NCI-H1436 treated with DMSO at 0.1 percent for 48 hours (cell line): ENCODE measurements around the gene WWOX.

Source experiments
- DNase-seq: peaks from one replicate; lab custom pipeline; 2025; lab: John Stamatoyannopoulos, UW

WWOX gene

DNA sequence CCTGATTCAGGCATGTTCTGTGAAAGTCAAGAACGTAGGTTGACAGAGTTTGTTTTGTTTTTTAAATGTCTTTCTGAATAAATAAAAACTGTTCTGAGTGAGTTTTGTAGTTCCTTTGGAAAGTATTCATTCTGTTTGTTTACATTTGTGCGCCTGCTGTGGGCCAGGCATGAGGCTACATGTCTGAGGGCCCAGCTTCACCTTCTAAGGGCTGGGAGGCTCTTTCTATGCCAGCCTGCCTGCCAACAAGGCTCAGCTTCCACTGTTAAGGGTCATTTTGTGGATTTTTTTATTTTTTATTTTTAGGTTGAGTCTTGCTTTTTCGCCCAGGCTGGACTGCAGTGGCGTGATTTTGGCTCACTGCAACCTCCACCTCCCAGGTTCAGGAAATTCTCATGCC is 6.1 kb downstream of the WWOX start:
- DNase-seq, result no peak

DNA sequence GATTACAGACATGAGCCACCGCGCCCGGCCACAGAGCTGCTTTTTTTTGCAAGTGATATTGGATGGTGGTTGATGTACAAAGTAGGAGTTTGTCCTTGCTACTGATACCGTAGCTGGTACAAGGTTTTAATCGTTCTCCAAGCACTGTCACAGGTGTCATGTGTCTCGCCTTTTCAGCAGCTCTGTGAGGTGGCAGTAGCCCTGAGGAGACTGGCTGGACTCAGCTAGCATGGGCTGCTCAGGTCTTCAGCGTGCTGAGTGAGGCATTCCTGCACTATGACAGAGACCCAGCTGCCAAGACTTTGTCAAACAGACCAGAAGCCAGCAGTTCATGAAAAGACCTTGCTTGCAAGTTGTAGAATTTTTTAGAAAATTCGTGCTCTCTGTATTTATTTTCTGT is 7.2 kb downstream of the WWOX start:
- DNase-seq, result no peak

DNA sequence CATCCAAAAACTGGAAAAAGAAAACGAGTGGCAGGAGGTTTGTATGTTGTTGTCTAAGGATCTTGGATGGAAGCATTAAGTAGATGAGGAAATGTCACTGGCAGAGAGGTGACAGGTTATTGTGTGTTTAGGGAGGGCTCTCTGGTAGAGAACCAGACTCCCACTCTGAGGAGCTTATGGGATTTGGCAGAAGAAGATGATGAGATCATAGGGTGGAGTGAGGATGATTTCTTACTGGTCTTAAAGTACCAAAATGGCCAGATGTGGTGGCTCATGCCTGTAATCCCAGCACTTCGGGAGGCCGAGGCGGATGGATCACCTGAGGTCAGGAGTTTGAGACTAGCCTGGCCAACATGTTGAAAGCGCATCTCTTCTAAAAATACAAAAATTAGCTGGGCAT is 9.0 kb downstream of the WWOX start:
- no peak for DNase-seq

DNA sequence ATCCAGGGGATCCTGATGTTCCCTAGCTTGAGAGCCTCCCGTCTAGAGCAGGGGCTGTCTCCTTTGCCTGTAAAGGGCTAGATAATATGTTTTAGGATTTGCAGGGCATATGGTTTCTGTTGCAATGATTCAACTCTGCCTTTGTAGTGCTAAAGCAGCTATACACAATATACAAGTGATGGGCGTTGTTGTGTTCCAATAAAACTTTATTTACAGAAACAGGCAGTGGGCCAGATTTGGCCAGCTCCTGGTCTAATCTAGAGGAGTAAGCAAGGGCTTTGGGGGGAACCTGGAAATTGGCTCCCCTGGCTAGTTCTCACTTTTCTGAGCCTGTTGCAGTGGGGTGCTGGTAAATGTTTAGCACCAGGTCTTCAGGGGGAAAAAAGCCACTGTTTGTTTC is 13.8 kb downstream of the WWOX start:
- DNase-seq, result no peak

DNA sequence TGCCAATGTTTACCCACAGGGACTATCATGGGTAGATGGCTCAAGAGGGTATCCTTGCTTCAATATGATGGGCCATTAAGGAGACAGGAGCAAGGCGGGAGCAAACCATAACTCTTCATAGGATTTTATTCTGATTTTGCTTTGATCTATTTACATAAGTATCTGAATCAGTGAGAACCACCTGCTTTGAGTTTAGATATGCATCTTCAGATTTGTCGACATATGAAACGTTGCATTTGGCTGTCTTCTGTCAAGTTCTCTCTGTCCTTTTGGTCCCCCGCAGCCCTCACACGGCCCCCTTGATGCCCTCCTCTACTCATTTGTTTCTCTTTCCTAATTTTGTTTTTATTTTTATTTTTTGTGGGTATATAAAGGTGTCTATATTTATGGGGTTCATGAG is 16.2 kb downstream of the WWOX start:
- no peak for DNase-seq

DNA sequence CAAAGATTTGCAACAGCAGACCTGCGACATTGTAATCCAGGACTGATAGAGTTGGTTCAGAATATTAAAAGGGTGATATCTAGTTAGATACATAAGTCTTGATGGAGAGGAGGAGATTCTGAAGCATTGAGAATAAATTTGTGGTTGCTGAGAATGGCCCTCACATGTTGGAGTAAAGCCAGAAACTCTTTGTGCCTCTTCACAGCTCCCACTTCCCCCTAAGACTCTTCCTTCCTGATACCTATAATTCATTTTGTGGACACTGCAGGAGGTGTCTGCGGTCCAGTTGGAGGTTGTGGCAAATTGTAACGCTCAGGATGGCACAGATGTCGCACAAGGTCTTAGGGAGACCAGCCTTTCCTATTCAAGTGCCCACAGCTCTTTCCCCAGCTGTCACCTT is 17.5 kb downstream of the WWOX start:
- no peak for DNase-seq

DNA sequence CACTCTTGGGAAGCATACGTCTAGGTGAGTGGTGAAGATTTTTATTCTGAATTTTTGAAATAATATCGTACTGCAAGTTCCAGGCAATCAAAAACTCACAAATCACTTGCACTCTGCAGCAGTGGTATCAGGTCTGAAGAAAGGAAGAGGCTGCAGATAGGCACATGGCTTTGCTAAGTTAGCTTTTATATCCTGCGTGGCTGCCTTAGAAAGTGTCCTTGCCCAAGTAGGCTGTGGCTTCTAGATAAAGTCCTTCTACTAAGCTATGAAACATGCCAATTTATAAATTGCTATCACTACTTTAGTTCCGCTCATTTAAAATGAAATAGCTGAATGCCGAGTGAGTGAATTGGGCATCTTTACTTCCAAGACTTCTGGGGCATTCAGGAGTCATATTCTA is 17.9 kb downstream of the WWOX start:
- no peak for DNase-seq

DNA sequence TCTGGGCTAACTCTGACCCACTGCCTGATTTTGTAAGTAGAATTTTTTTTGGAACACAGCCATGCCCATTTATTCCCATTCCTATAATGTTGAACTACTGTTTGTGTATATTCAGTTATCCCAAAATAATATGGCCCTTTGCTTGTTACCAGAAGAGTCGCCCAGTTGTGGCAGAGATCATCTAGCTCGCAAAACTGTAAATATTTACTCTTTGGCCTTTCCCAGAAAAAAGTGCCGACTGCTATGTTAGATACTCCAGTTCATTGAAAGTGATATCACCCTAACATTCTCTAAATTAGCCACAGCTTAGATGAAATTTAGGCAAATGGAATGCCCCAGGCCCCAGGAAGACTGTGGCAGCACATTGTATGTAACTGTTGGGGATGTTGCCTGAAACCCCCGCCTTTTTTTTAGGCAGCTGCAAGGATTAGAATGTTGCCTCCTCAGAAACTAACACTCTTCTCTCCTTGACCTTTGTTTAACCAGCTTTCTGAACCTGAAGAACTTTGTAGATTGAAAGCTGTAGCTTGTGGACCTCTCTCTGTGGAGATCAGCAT is 19.1 kb downstream of the WWOX start:
- DNase-seq, result no peak

DNA sequence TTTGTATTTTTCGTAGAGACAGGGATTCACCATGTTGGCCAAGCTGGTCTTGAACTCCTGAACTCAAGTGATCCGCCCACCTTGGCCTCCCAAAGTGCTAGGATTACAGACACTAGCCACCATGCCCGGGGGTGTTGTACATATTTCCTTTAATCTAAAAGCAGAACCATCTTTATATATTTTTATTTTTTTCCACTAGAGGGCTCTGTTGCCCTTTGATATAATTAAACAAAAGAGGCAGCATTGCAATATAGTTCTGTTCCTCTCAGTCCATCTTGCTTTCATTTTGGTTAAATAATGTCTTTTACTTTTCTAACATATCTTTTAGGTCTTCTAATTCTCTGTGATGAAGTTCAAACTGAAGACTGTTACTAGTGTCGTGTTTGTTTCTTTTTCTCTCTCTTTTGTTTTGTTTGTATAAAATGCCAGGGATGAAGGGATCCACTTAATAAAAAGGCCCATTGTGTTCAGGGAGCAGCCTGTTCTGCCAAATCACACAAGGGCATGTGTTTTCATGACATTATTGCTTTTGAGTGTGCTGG is 23.4 kb downstream of the WWOX start:
- peak; percentile 45 for DNase-seq

DNA sequence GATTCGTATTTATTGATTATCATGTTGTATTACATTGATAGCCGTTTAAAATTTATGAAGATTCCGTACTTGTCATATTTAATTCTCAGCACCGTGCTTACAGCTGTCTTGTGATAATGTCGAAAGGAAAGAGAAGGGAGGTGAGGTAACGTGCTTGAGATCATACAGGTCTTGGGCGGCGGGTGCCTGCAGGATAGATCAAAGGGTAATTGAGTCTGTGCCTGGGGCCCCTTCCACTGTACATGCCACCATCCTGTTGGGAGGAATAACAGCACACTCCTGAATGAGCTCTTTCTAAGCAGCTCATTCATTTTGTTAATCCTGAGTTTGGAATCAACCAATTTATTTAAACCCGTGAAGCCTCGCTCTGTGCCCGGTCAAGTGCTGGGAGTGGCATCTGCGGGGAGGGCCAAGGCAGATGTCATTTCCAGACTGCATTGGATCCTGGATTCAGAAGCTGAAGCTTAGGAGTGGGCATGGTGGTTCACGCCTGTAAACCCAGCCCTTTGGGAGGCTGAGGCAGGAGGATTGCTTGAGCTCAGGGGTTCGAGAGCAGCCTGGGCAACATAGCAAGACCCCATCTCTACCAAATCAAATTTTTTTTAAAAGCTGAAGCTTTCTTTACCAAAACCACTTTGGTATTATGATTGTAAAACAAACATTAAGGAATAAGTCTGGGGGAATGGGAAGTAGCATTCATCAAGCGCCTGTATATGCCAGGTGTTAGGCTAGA is 25.8 kb downstream of the WWOX start:
- no peak for DNase-seq

DNA sequence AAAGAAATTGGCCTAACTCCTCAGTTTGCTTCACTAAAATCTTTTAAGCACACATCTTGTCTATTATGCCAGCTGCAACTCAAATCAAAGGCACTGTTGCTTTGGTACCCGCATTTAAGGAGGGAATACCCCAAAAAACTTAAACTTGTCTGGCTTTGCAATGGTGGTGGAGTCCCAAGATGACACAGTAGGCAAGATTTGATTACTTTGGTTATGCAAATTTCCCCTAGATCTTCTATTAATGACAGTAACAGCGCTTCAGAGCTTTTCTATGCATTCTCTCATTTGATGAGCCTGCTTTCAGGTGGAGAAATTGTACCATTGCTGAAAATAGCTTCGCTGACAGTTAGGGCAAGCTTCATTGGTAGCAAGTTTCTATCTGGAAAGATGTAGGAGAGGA is 27.2 kb downstream of the WWOX start:
- no peak for DNase-seq

DNA sequence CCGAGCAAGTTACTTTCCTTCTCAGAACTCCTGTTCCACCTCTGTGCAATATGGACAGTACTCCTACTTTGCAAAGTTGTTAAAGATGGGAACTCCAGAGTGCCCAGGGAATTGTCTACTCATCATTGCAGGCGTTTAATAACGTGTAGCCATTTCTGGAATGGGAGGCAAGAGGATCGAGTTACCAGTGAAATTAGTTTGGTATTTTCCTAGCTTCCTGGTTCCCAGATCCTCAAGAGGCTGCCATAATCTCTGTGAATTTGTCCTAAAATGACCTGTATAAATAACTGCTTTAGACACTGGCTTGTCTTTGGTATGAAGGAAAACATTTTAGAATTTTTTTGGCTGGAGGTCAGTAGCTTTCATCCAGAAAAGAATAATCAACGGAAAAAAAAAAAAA is 27.7 kb downstream of the WWOX start:
- DNase-seq, result no peak

DNA sequence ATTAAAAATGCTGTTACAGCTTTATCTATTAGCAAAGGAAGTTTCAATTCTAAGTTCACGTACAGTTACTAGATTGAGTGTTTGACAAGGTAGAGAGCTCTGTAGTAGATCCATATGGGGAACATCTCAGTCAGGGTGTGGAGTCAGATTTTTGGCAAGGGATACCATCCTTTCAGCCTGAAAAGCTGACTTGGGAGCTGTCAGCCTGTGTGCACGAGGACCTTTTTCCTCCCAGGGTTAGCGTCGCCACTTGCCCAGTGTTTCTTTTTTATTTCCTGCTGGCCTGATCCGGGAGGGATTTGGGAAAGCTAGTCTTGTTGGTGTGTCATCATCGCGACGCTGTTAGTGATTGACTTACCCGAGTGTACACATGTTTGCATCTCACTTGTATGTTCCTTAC is 29.5 kb downstream of the WWOX start:
- DNase-seq, result no peak

DNA sequence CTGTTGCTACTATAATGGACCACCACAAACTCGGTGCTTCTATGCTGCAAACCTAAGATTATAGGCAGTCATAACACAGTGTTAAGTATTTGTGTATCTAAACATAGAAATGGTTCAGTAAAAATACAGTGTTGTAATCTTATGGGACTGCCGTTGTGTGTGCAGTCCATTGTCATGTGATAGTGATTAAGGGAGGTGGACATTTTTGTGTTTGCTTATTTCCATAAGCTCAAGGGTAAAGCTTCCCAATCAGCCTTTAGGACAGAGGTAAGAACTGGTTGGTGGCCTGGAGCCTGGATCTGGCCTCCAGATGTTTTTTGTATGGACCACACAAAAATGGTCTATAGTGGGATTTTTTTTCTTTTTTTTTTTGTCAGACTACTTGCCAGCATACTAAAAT is 29.9 kb downstream of the WWOX start:
- no peak for DNase-seq

DNA sequence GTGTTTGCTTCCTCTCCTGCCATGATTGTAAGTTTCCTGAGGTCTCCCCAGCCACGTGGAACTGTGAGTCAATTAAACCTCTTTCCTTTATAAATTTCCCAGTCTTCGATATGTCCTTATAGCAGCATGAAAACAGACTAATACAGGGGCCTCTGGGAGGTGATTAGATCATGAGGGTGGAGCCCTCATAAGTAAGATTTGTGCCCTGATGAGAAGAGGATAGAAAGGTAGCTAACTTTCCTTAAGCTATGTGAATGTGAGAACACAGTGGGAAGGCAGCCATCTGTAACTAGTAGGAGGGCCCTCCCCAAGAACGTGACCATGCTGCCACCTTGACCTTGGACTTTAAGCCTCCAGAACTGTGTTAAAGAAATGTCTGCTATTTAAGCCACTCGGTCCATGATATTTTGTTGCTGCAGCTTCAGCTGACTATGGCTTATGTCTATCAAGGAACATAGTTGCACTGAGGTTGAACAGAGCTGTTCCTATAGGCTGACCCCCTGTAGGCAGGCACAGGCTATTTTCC is 30.7 kb downstream of the WWOX start:
- DNase-seq, result no peak

DNA sequence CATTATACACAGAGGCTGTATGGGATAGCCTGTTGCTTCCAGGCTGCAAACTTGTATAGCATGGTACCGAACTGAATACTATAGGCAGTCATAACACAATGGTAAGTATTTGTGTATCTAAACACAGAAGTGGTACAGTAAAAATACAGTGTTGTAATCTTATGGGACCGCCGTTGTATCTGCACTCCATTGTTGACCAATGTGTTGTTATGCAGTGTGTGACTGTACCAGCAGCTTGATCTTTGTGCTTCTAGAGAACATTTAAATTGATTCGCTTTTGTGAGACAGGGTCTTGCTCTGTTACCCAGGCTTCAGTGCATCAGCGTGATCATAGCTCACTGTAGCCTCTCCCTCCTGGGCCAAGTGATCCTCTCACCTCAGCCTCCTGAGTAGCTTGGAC is 31.5 kb downstream of the WWOX start:
- DNase-seq, result no peak

DNA sequence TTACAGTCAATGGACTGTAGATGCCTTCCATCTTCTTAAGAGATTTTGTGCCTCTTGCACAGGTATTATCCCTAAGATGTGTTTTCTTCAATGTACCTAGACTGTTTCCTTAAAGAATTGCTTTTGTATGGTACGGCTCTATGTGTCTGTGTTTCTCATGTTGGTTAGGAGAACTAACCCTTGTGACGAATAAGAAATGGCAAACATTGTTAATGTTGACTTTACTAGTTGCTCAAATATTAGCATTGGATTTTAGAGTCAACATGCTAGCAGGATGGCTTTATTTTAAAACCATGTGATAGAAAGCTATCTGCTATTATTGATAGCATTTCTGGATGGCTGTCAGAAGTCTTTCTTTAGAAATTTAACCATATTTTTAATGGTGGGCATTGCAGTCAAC is 34.5 kb downstream of the WWOX start:
- DNase-seq, result no peak

DNA sequence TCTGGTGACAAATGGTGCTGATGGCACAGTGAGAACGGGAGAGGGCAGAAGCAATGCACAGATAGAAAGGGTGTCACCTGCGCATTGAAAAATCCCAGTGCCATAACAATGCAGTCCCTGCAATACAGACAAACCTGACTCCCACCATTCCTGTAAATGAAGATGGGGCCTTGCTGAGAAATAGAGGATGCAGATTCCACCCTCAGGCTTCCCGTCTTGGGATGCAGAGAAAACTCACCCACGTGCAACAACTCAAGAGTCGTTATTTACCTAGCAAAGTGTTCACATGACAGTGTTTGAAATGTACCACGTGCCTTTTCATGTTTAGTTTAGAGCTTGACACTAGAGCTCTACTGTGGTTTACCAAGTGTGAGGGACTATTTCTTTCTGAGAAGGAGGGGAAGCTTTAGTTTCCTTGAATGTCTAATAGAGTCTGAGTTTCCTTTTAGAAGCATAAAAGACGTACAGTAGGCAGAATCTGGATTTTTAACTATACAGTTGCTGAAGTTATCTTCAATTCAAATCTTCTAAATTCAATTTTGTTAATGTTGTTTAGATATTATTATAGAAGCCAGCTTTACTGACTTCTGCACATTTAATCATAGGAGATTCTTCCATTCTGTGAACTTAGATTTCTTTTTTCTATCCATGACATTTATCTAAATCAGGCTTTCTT is 35.6 kb downstream of the WWOX start:
- DNase-seq, result no peak

DNA sequence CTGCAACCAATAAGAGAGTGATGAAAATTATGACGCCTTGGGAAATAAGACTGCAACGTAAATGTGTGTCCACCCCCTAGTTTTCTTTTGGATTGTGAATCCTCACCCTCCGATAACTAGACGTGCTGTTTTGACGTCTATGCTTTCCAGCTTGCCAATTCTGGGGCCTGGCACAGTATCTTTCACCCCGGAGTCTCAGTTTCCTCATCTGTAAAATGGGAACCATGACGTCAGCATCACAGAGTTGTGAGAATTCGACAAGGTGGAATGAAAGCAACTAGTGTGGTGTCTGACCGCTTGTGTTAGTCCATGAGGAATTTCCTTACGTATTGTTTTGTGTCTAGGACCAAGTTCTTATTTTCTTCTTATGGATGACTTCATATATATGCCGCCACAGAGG is 37.7 kb downstream of the WWOX start:
- DNase-seq, result no peak

DNA sequence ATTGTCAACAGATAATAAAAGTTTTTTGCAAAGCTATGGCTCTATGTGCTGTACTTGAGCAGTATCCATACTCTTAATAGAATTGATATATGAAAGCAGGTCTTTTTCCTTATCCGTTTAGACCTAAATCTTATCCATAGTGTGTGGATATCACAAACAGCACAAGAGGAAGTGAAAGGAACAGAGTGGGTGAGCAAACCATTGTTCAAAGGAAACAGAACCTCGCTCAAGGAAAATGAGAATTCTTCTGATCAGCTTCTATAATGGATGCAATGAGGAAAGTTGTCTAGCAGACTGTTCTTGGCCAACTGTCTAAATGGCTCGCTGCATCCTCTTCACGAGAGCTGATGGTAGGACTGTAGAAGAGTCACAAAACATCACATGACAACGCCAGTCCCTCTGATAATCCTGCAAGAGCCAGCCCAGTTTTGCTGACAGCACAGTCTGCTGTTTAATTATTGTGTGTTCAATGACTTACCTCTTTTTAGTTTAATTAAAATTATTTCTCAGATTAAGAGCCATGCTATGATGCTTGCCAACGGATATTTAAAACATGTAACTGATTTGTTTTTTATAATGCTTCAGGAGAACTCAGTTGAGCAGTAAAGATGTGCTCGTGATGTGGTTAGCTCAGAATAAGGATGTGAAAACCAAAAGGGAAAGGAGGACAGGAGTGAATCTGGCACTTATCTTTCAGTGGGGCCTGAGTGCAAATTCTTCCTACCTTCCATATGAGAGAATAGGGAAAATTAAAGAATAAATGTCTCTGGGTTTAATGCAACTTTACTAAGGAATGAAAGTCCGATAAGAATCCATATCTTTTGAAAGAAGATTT is 38.5 kb downstream of the WWOX start:
- DNase-seq, result no peak

DNA sequence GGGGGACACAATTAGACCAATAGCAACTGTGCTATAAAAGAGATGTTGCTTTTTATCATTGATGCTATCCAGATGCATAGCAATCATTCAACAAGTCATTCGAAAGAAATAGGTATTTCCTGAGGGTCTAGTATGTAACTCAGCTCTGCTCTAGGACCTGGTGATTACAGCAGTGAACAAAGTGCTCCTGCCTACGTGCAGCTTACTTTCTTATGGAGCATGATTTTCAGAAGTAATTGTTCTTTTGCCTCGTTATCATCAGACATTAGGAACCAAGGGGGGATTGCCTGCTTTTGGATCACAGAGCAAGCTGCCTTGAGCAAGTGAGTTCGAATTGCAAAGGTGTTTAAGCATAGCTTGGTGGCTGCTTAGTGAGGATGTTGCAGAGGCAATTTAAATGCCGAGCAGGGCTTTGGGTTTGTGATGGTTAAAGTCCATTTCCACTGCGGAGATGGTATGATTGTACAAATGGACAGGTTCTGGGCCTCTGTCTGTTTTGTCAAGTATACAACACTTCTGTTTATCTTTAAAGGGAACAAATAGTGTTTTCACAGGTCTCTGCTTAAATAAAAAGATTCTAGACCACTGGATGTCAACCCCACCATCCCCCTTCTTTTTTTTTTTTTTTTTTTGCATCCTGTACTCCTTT is 41.5 kb downstream of the WWOX start:
- no peak for DNase-seq

DNA sequence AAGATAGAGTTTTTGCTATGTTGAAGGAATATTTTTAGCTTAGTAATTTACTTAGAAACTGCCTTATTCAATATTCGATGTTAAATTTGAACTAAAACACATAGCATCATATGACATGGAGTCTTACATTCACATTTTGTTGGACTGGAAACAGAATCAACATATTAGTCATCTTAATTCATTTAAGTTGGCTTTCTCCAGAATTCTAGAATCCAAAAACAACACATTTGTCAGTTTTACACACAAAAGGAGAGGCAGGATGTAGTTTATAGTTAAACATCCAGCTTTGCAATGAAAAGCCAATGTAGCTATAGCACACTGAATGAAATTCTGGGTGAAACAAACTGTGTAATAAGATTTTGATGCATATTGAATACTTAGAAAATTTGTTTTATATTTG is 43.3 kb downstream of the WWOX start:
- DNase-seq, result no peak
